MCF 10A (cell line): Measurements from ENCODE around the gene SPTB. TPM values are rescaled to one million over a fixed set of nuclear protein-coding genes. Genes with fewer than 3 reads are reported as not detected.

Experiments used
- BruUV-seq: library from RNA; stranded (reverse); fragments of 400-500 nt; replicated peaks from 2 replicates; lab custom pipeline; 2021; lab: Mats Ljungman, UMichigan
- CTCF ChIA-PET: fragments of 300-600 bp; sonication (Branson Sonifier 250); formaldehyde crosslinking; extraction: SDS; loops from one replicate; lab custom pipeline; 2021; ENCODE audit warnings: antibody characterized with exemption, inconsistent platforms; lab: Yijun Ruan, JAX
- POLR2A ChIA-PET: fragments of 300-600, 350-650 bp; sonication (Branson Sonifier 250); formaldehyde crosslinking; extraction: SDS; loops from one replicate; lab custom pipeline; 2020; ENCODE audit warnings: antibody characterized with exemption, inconsistent platforms; lab: Yijun Ruan, JAX
- DNase-seq: peaks from one replicate; pipeline ENCODE4 v3.0.0-alpha.2; 2018; ENCODE audit not compliant: unreplicated experiment
- H3K27ac Mint-ChIP-seq: one replicate; pipeline ENCODE4 v1.8.0; 2022; ENCODE audit warnings: mild to moderate bottlenecking, low read depth, mixed read lengths; ENCODE audit not compliant: unreplicated experiment
- H3K27me3 Mint-ChIP-seq: one replicate; pipeline ENCODE4 v1.8.0; 2022; ENCODE audit warnings: mixed read lengths; ENCODE audit not compliant: insufficient read depth, unreplicated experiment
- H3K36me3 Mint-ChIP-seq: one replicate; pipeline ENCODE4 v1.8.0; 2022; ENCODE audit warnings: mild to moderate bottlenecking, moderate library complexity, mixed read lengths; ENCODE audit not compliant: insufficient read depth, unreplicated experiment
- H3K4me1 Mint-ChIP-seq: one replicate; pipeline ENCODE4 v1.8.0; 2022; ENCODE audit warnings: mixed read lengths; ENCODE audit not compliant: insufficient read depth, unreplicated experiment
- H3K4me3 Mint-ChIP-seq: one replicate; pipeline ENCODE4 v1.8.0; 2022; ENCODE audit warnings: mild to moderate bottlenecking, moderate library complexity, mixed read lengths; ENCODE audit not compliant: unreplicated experiment
- H3K9me3 Mint-ChIP-seq: one replicate; pipeline ENCODE4 v1.8.0; 2022; ENCODE audit warnings: mixed read lengths; ENCODE audit not compliant: unreplicated experiment
- CTCF ChIP-seq: fragments of 200-600 bp; IDR thresholded peaks from one replicate; pipeline ENCODE4 v1.8.0; 2022; ENCODE audit warnings: antibody characterized with exemption, mild to moderate bottlenecking; ENCODE audit not compliant: unreplicated experiment
- intact Hi-C: fragments of 100-400 bp; cut with micrococcal nuclease; formaldehyde crosslinking; loops from 2 replicates; pipeline ENCODE4 v1.14.1; 2022
- total RNA-seq: library from RNA; stranded (reverse); gene quantifications from 2 replicates; pipeline ENCODE4 v1.2.3, GENCODE V29; 2022

SPTB gene
- total RNA-seq, 1 experiment from 2014 or later = 1.3 TPM

DNA sequence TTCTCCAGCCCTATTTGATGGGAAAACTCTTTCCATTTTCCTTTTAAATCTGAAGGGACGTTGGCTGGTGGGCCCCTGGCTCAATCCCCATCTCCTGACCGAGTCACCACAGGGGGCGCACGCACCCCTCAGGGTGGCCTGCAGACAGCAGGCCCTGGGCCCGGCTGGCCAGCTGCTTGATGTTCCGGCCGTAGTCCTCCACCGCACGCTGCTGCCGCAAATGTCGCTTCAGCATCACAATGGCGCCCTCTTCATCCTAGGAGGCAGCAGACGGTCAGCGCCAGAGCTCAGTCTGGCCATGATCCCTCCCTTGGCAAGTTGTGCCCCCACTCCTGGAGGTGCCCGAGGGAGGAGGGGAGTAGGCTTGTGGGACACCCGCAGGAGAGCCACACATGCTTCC lies 105.4 kb downstream of the SPTB start:
- POLR2A ChIA-PET = interaction anchor here (1.1 to 1.3 kb wide), 2 partner anchors 12 to 14 kb away, joined by 4 to 5 read pairs; no protein-coding TSS in a partner anchor
- CTCF ChIA-PET = interaction anchor here (0.6 to 1.5 kb wide), 3 partner anchors 9 to 287 kb away, joined by 3 to 4 read pairs (median 4); no protein-coding TSS in a partner anchor
- Mint-ChIP-seq H3K27me3 (no peaks in the 10 kb centered on the region), H3K9me3 (no peaks in the 10 kb centered on the region), H3K27ac (no peak overlapping the region), H3K36me3 (no peaks in the 10 kb centered on the region), H3K4me3 (no peak overlapping the region), H3K4me1 (peaks cover 5% of the 10 kb centered on the region)
- no peak for TF ChIP-seq CTCF
- no peak for DNase-seq
- intact Hi-C loops = no loop called here
- no TSS peak for BruUV-seq

DNA sequence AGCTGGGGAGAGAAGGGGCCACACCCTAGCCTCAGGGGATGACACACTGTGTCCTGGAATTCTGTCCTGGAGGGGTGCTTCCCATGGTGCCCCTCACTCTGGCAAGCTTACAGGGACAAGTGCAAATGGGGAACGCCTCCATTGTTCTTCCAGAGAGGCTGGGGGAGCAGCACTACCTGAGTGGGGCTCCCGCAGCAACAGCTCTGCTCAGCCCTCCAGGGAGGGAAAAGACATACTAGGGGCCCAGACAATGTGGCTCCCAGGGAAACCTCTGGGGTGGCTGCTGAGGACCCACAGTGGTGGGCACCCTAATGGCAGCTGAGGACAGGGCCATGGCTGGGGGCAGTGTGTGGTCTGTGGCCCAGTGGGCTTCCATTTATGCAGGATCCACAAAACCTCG lies 106.1 kb downstream of the SPTB start:
- ChIA-PET POLR2A (interaction anchor here (1.1 to 1.2 kb wide), 2 partner anchors 15 kb away, joined by 3 to 4 read pairs; no protein-coding TSS in a partner anchor), CTCF (interaction anchor here (0.6 to 1.7 kb wide), 4 partner anchors 9 to 286 kb away, joined by 3 to 6 read pairs (median 4); no protein-coding TSS in a partner anchor)
- H3K36me3 Mint-ChIP-seq = no peaks in the 10 kb centered on the region
- no peaks in the 10 kb centered on the region for H3K27me3 Mint-ChIP-seq
- H3K4me1 Mint-ChIP-seq = peaks cover 5% of the 10 kb centered on the region
- intact Hi-C loops = no loop called here
- TF ChIP-seq CTCF = no peak
- no peak for DNase-seq
- no peak overlapping the region for H3K4me3 Mint-ChIP-seq
- H3K9me3 Mint-ChIP-seq = no peaks in the 10 kb centered on the region
- no peak overlapping the region for H3K27ac Mint-ChIP-seq
- BruUV-seq = no TSS peak

- POLR2A ChIA-PET = interaction anchor here (1.1 to 1.2 kb wide), 2 partner anchors 14 to 16 kb away, joined by 3 to 4 read pairs; no protein-coding TSS in a partner anchor
- no peaks in the 10 kb centered on the region for H3K36me3 Mint-ChIP-seq
- intact Hi-C loops = no loop called here
- no TSS peak for BruUV-seq
- H3K27ac Mint-ChIP-seq = no peak overlapping the region
- H3K9me3 Mint-ChIP-seq = no peaks in the 10 kb centered on the region
- H3K27me3 Mint-ChIP-seq = no peaks in the 10 kb centered on the region
- TF ChIP-seq CTCF = no peak
- no peak overlapping the region for H3K4me3 Mint-ChIP-seq
- peaks cover 5% of the 10 kb centered on the region for H3K4me1 Mint-ChIP-seq
- CTCF ChIA-PET = interaction anchor here (0.9 to 1.9 kb wide), 6 partner anchors 8 to 127 kb away, joined by 3 to 11 read pairs (median 4); no protein-coding TSS in a partner anchor
- DNase-seq = no peak
Observed at GRCh38 chr14:64773046-64773445, 106.7 kb downstream of the SPTB start.

GRCh38 chr14:64772397-64772950 lies 107.2 kb downstream of the SPTB start:
- no TSS peak for BruUV-seq
- no peak for DNase-seq
- H3K9me3 Mint-ChIP-seq = no peaks in the 10 kb centered on the region
- ChIA-PET POLR2A (interaction anchor here (1.2 kb wide), 1 partner anchor 13 kb away, joined by 3 read pairs; no protein-coding TSS in a partner anchor), CTCF (interaction anchor here (0.6 to 1.9 kb wide), 9 partner anchors 10 to 219 kb away, joined by 3 to 11 read pairs (median 3); no protein-coding TSS in a partner anchor)
- no peaks in the 10 kb centered on the region for H3K27me3 Mint-ChIP-seq
- peaks cover 5% of the 10 kb centered on the region for H3K4me1 Mint-ChIP-seq
- no peak overlapping the region for H3K4me3 Mint-ChIP-seq
- intact Hi-C loops = no loop called here
- no peak overlapping the region for H3K27ac Mint-ChIP-seq
- no peak for TF ChIP-seq CTCF
- no peaks in the 10 kb centered on the region for H3K36me3 Mint-ChIP-seq
